HUES64 (cell line): Measurements from ENCODE around the gene ZBTB4.

Experiments
- H3K27ac ChIP-seq: 2 replicates; pipeline ENCODE4 v1.7.0; 2013; ENCODE audit warnings: low read depth, low read length, inconsistent platforms
- H3K27me3 ChIP-seq: 2 replicates; pipeline ENCODE4 v1.6.1; 2013; ENCODE audit warnings: mild to moderate bottlenecking, low read length; ENCODE audit not compliant: insufficient read depth
- H3K36me3 ChIP-seq: 2 replicates; pipeline ENCODE4 v1.6.1; 2013; ENCODE audit warnings: mild to moderate bottlenecking, low read length; ENCODE audit not compliant: insufficient read depth
- H3K4me1 ChIP-seq: 2 replicates; pipeline ENCODE4 v1.6.1; 2013; ENCODE audit warnings: mild to moderate bottlenecking, low read length, moderate library complexity; ENCODE audit not compliant: insufficient read depth
- H3K4me3 ChIP-seq: 2 replicates; pipeline ENCODE4 v1.5.1; 2013; ENCODE audit warnings: mild to moderate bottlenecking, low read length, moderate library complexity
- H3K9ac ChIP-seq: 2 replicates; pipeline ENCODE4 v1.6.1; 2013; ENCODE audit warnings: mild to moderate bottlenecking, low read depth, low read length
- H3K9me3 ChIP-seq: 2 replicates; pipeline ENCODE4 v1.6.1; 2013; ENCODE audit warnings: low read depth, low read length; ENCODE audit not compliant: insufficient read depth
- WGBS: fragments of 150-250, 120-280 bp; methylation state at CpG from one replicate; pipeline ENCODE4 v1.1.7; 2013; ENCODE audit warnings: missing lambda C conversion rate; 5-methylcytosine and 5-hydroxymethylcytosine counted together

The ZBTB4 gene

GRCh38 chr17:7448461-7448860 is 31.0 kb downstream of the ZBTB4 start:
- 88% methylated on average over 7 of the region's 7 CpGs for WGBS

GRCh38 chr17:7445619-7445968 is 33.8 kb downstream of the ZBTB4 start:
- H3K9me3 ChIP-seq: no peaks in the 10 kb centered on the region
- peaks cover 19% of the 10 kb centered on the region for H3K4me1 ChIP-seq
- H3K4me3 ChIP-seq: peak overlapping the region; percentile 68
- peak overlapping the region; percentile 81; the same call in 1 of the 2 replicates for H3K27ac ChIP-seq
- no peaks in the 10 kb centered on the region for H3K36me3 ChIP-seq
- WGBS: 2% methylated on average over 16 of the region's 16 CpGs
- H3K27me3 ChIP-seq: peaks cover 5% of the 10 kb centered on the region; the same call in 1 of the 2 replicates
- peak overlapping the region; percentile 62; the same call in 1 of the 2 replicates for H3K9ac ChIP-seq

More at GRCh38 chr17:7448461-7448860, 31.0 kb downstream of the ZBTB4 start:
- no peak overlapping the region for H3K9ac ChIP-seq
- no peaks in the 10 kb centered on the region for H3K27me3 ChIP-seq
- no peak overlapping the region for H3K4me3 ChIP-seq
- no peaks in the 10 kb centered on the region for H3K36me3 ChIP-seq
- no peaks in the 10 kb centered on the region for H3K9me3 ChIP-seq
- H3K4me1 ChIP-seq: peaks cover 11% of the 10 kb centered on the region
- H3K27ac ChIP-seq: no peak overlapping the region

GRCh38 chr17:7444682-7445618 is 34.5 kb downstream of the ZBTB4 start, which contains the start of gene CHRNB1:
TSS of gene CHRNB1 (plus strand) at chr17:7445061. CDS start at chr17:7445128, 67 bp downstream.
- Histone ChIP-seq H3K27me3 (peaks cover 5% of the 10 kb centered on the region; the same call in 1 of the 2 replicates), H3K4me3 (peak within 1 kb of the TSS; percentile 68), H3K36me3 (no peaks in the 10 kb centered on the region), H3K9ac (peak within 1 kb of the TSS; percentile 62), H3K27ac (peak within 1 kb of the TSS; percentile 81; the same call in 1 of the 2 replicates), H3K9me3 (no peaks in the 10 kb centered on the region), H3K4me1 (peaks cover 19% of the 10 kb centered on the region)
- 2% methylated on average over 51 of the region's 51 CpGs for WGBS

- H3K27me3 ChIP-seq: peaks cover 17% of the 10 kb centered on the region
- peaks cover 22% of the 10 kb centered on the region for H3K4me1 ChIP-seq
- H3K9me3 ChIP-seq: no peaks in the 10 kb centered on the region
- no peak overlapping the region for H3K27ac ChIP-seq
- H3K4me3 ChIP-seq: no peak overlapping the region
- H3K36me3 ChIP-seq: no peaks in the 10 kb centered on the region
- WGBS: 84% methylated on average over 7 of the region's 7 CpGs
- no peak overlapping the region for H3K9ac ChIP-seq
These were observed 35.6 kb downstream of the ZBTB4 start for GRCh38 chr17:7443499-7444485.

GRCh38 chr17:7442142-7442541 is 37.3 kb downstream of the ZBTB4 start:
- H3K27me3 ChIP-seq: peaks cover 31% of the 10 kb centered on the region
- no peaks in the 10 kb centered on the region for H3K36me3 ChIP-seq
- H3K27ac ChIP-seq: no peak overlapping the region
- no peaks in the 10 kb centered on the region for H3K9me3 ChIP-seq
- peaks cover 27% of the 10 kb centered on the region for H3K4me1 ChIP-seq
- no peak overlapping the region for H3K9ac ChIP-seq
- 100% methylated on average over 2 of the region's 2 CpGs for WGBS
- H3K4me3 ChIP-seq: no peak overlapping the region

- H3K36me3 ChIP-seq: no peaks in the 10 kb centered on the region
- WGBS: 37% methylated on average over 6 of the region's 7 CpGs
- H3K27ac ChIP-seq: peak overlapping the region; percentile 96
- H3K9ac ChIP-seq: peak overlapping the region; percentile 87
- peaks cover 23% of the 10 kb centered on the region for H3K4me1 ChIP-seq
- peaks cover 35% of the 10 kb centered on the region for H3K27me3 ChIP-seq
- H3K4me3 ChIP-seq: peak overlapping the region; percentile 95
- H3K9me3 ChIP-seq: no peaks in the 10 kb centered on the region
These were observed 38.2 kb downstream of the ZBTB4 start for GRCh38 chr17:7441266-7441665.

GRCh38 chr17:7440834-7441195 is 38.6 kb downstream of the ZBTB4 start:
- Histone ChIP-seq H3K4me1 (peaks cover 22% of the 10 kb centered on the region), H3K9me3 (no peaks in the 10 kb centered on the region), H3K9ac (peak overlapping the region; percentile 87), H3K27ac (peak overlapping the region; percentile 96), H3K4me3 (peak overlapping the region; percentile 95), H3K27me3 (peaks cover 39% of the 10 kb centered on the region), H3K36me3 (no peaks in the 10 kb centered on the region)
- under 1% methylated on average over 12 of the region's 12 CpGs for WGBS

GRCh38 chr17:7440113-7440833 is 39.2 kb downstream of the ZBTB4 start:
- Histone ChIP-seq H3K27ac (peak overlapping the region; percentile 96), H3K4me3 (peak overlapping the region; percentile 95), H3K27me3 (peaks cover 39% of the 10 kb centered on the region), H3K9ac (peak overlapping the region; percentile 87), H3K9me3 (no peaks in the 10 kb centered on the region), H3K36me3 (no peaks in the 10 kb centered on the region), H3K4me1 (peaks cover 22% of the 10 kb centered on the region)
- under 1% methylated on average over 46 of the region's 46 CpGs for WGBS

- H3K4me1 ChIP-seq: peaks cover 21% of the 10 kb centered on the region
- H3K9ac ChIP-seq: peak within 1 kb of the TSS; percentile 87
- H3K4me3 ChIP-seq: peak within 1 kb of the TSS; percentile 95
- peaks cover 39% of the 10 kb centered on the region for H3K27me3 ChIP-seq
- 2% methylated on average over 50 of the region's 50 CpGs for WGBS
- H3K27ac ChIP-seq: peak within 1 kb of the TSS; percentile 96
- H3K9me3 ChIP-seq: no peaks in the 10 kb centered on the region
- H3K36me3 ChIP-seq: no peaks in the 10 kb centered on the region
These were observed 39.8 kb downstream of the ZBTB4 start, which contains the start of gene FGF11 for GRCh38 chr17:7439462-7440112. TSS of gene FGF11 (plus strand) at chr17:7439512. CDS start at chr17:7439621, 109 bp downstream.
